CD4-positive, alpha-beta T cell (primary cell): Measurements from ENCODE around the gene DFFA. TPM values are rescaled to one million over a fixed set of nuclear protein-coding genes. Genes with fewer than 3 reads are reported as not detected.
"Not testable (repeated sequence)": the region's sequence is repeated elsewhere in the genome, so short reads cannot be mapped to it uniquely, and the experiment has no call there.

Experiments
- ATAC-seq: fragments of 200-7000 bp; cut with Tn5 transposase; one replicate; pipeline ENCODE4 v1.10.0; 2022; ENCODE audit warnings: mild to moderate bottlenecking; ENCODE audit not compliant: poor library complexity
- CTCF ChIA-PET: fragments of 350-600 bp; sonication (Branson Sonifier 250); formaldehyde crosslinking; loops from one replicate; lab custom pipeline; 2021; ENCODE audit warnings: antibody characterized with exemption, inconsistent platforms; lab: Charles Lee
- POLR2A ChIA-PET: fragments of 350-600 bp; sonication (Branson Sonifier 250); formaldehyde crosslinking; loops from one replicate; lab custom pipeline; 2021; ENCODE audit warnings: antibody characterized with exemption, inconsistent platforms; lab: Charles Lee
- DNase-seq, 14 experiments: peaks; one replicate each; pipeline ENCODE4 v3.0.0-alpha.2; 2013 to 2020; ENCODE audit warnings: mixed read lengths in 2 of 14
- H3K27ac ChIP-seq, 2 donors: one replicate each; pipeline versions ENCODE4 v1.5.1 to v1.7.0; 2013; ENCODE audit warnings: low read length in 2 of 2, low read depth in 1 of 2, mild to moderate bottlenecking in 1 of 2
- H3K27me3 ChIP-seq, 2 experiments: 1 replicate in 1 of 2; 2 replicates in 1 of 2; pipeline versions ENCODE4 v1.6.1 to v1.7.0; 2013; ENCODE audit warnings: low read length in 2 of 2, control low read depth in 1 of 2, mild to moderate bottlenecking in 1 of 2, moderate library complexity in 1 of 2; ENCODE audit not compliant: insufficient read depth in 2 of 2, control insufficient read depth in 1 of 2
- H3K36me3 ChIP-seq: one replicate; pipeline ENCODE4 v1.6.1; 2013; ENCODE audit warnings: low read length, control low read depth; ENCODE audit not compliant: insufficient read depth
- H3K4me1 ChIP-seq: one replicate; pipeline ENCODE4 v1.6.1; 2013; ENCODE audit warnings: low read length, control low read depth; ENCODE audit not compliant: insufficient read depth
- H3K4me3 ChIP-seq: one replicate; pipeline ENCODE4 v1.5.1; 2013; ENCODE audit warnings: mild to moderate bottlenecking, low read length, moderate library complexity
- H3K9me3 ChIP-seq, 2 experiments: 1 replicate in 1 of 2; 2 replicates in 1 of 2; pipeline versions ENCODE4 v1.6.1 to v1.7.0; 2013; ENCODE audit warnings: low read length in 2 of 2, mild to moderate bottlenecking in 2 of 2, control low read depth in 1 of 2, moderate library complexity in 1 of 2; ENCODE audit not compliant: control insufficient read depth in 1 of 2, insufficient read depth in 1 of 2
- H3K27ac Mint-ChIP-seq: one replicate; pipeline ENCODE4 v1.8.0; 2020; ENCODE audit warnings: mixed read lengths
- H3K27me3 Mint-ChIP-seq: one replicate; pipeline ENCODE4 v1.8.0; 2021; ENCODE audit warnings: mixed read lengths
- H3K36me3 Mint-ChIP-seq: one replicate; pipeline ENCODE4 v1.8.0; 2021; ENCODE audit warnings: low read depth, mixed read lengths
- H3K4me1 Mint-ChIP-seq: one replicate; pipeline ENCODE4 v1.8.0; 2021; ENCODE audit warnings: low read depth, mixed read lengths
- H3K4me3 Mint-ChIP-seq: one replicate; pipeline ENCODE4 v1.8.0; 2020; ENCODE audit warnings: mild to moderate bottlenecking, mixed read lengths
- H3K9me3 Mint-ChIP-seq: one replicate; pipeline ENCODE4 v1.8.0; 2020; ENCODE audit warnings: mixed read lengths
- intact Hi-C, 2 experiments: fragments of 100-400 bp; cut with DNase I in 1 of 2; cut with micrococcal nuclease in 1 of 2; formaldehyde crosslinking; loops; one replicate each; pipeline versions ENCODE4 v1.15.1 to v1.9.0; 2023 to 2025; cut with DNase I, micrococcal nuclease
- total RNA-seq, 174 experiments: library from RNA in 2 of 174; stranded (reverse) in 2 of 174; gene quantifications; one replicate each; pipeline ENCODE4 v1.2.3 and lab custom pipeline; 2021 to 2026
- TF ChIP-seq, protein P1 (sequence below): fragments of 200-600 bp; IDR thresholded peaks from one replicate; pipeline ENCODE4 v1.8.0; 2022; ENCODE audit warnings: antibody characterized with exemption, mild to moderate bottlenecking

Gene DFFA
- total RNA-seq, 2 experiments from 2014 or later: 7.4 to 9.1 TPM

DNA sequence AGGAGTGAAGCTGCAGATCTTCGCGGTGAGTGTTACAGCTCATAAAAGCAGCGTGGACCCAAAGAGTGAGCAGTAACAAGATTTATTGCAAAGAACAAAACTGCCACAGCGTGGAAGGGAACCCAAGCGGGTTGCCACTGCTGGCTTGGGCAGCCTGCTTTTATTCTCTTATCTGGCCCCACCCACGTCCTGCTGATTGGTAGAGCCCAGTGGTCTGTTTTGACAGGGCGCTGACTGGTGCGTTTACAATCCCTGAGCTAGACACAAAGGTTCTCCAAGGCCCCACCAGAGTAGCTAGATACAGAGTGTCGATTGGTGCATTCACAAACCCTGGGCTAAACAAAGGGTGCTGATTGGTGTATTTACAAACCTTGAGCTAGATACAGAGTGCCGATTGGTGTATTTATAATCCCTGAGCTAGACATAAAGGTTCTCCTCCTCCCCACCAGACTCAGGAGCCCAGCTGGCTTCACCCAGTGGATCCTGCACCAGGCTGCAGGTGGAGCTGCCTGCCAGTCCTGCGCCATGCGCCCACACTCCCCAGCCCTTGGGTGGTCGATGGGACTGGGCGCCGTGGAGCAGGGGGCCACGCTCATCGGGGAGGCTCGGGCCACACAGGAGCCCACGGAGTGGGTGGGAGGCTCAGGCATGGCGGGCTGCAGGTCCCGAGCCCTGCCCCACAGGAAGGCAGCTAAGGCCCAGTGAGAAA, 46.3 kb downstream of the DFFA start:
- H3K27me3 Mint-ChIP-seq, H3K4me3 Mint-ChIP-seq, H3K27ac Mint-ChIP-seq, ATAC-seq, DNase-seq, H3K9me3 Mint-ChIP-seq, H3K36me3 ChIP-seq, POLR2A ChIA-PET, H3K36me3 Mint-ChIP-seq, H3K4me3 ChIP-seq, H3K9me3 ChIP-seq, H3K27ac ChIP-seq, CTCF ChIA-PET, H3K27me3 ChIP-seq: not testable (repeated sequence)
- peaks cover 20% of the 10 kb centered on the region for H3K4me1 ChIP-seq
- peaks cover 18% of the 10 kb centered on the region for H3K4me1 Mint-ChIP-seq
- intact Hi-C loops: loop anchor here (5.0 kb wide), 2 partner anchors 644 to 934 kb away; no protein-coding TSS in a partner anchor

DNA sequence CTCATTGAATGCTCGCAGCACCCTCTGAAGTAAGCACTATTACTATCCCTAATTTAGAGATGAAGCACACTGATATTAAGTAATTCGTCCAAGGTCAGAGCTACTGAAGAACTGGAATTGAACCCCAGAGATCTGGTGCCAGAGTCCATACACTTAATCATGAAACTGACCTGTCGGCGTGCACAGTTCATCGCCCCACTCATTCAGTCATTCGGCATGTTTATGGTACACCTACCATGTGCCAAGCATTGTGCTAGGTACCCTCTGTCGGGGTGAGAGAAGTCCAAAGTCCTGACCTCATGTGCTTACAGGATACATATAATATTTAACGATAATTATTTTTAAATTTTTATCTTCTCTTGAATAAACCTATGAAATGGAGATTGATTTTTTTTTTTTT, 47.7 kb downstream of the DFFA start:
- Mint-ChIP-seq H3K4me3 (no peak overlapping the region), H3K36me3 (peaks cover 13% of the 10 kb centered on the region), H3K9me3 (no peaks in the 10 kb centered on the region), H3K4me1 (peaks cover 7% of the 10 kb centered on the region), H3K27ac (no peak overlapping the region), H3K27me3 (no peaks in the 10 kb centered on the region)
- H3K27me3 ChIP-seq: no peaks in the 10 kb centered on the region
- POLR2A ChIA-PET: no interaction called here
- H3K27ac ChIP-seq: no peak overlapping the region
- CTCF ChIA-PET: no interaction called here
- intact Hi-C loops: loop anchor here (5.0 kb wide), 2 partner anchors 642 to 932 kb away; no protein-coding TSS in a partner anchor
- DNase-seq (no peak), ATAC-seq (no peak)
- peaks cover 6% of the 10 kb centered on the region for H3K36me3 ChIP-seq
- no peak overlapping the region for H3K4me3 ChIP-seq
- peaks cover 11% of the 10 kb centered on the region for H3K4me1 ChIP-seq
- TF ChIP-seq, protein P1, sequence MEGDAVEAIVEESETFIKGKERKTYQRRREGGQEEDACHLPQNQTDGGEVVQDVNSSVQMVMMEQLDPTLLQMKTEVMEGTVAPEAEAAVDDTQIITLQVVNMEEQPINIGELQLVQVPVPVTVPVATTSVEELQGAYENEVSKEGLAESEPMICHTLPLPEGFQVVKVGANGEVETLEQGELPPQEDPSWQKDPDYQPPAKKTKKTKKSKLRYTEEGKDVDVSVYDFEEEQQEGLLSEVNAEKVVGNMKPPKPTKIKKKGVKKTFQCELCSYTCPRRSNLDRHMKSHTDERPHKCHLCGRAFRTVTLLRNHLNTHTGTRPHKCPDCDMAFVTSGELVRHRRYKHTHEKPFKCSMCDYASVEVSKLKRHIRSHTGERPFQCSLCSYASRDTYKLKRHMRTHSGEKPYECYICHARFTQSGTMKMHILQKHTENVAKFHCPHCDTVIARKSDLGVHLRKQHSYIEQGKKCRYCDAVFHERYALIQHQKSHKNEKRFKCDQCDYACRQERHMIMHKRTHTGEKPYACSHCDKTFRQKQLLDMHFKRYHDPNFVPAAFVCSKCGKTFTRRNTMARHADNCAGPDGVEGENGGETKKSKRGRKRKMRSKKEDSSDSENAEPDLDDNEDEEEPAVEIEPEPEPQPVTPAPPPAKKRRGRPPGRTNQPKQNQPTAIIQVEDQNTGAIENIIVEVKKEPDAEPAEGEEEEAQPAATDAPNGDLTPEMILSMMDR: no peak
- no peaks in the 10 kb centered on the region for H3K9me3 ChIP-seq

DNA sequence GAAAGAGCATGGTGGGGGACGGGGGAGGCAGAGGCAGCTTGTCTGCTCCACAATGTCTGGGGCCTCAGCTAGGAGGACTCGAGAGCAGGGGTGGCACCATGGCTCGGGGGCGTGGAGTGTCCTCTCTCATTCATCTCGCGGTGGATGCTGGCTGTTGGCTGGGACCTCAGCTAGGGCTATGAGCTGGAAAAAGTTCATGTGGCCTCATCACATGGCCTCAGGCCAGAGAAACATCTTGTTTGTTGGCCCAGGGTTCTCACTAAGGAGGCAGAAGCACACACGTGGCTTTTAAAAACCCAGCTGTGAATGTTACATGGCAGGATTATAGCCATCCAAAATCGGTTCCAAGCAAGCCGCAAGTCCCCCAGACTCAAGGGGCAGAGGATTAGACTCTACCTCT, 48.3 kb downstream of the DFFA start:
- no peak overlapping the region for H3K27ac Mint-ChIP-seq
- peaks cover 11% of the 10 kb centered on the region for H3K36me3 ChIP-seq
- no peaks in the 10 kb centered on the region for H3K27me3 Mint-ChIP-seq
- peaks cover 5% of the 10 kb centered on the region for H3K4me1 Mint-ChIP-seq
- ATAC-seq: no peak
- TF ChIP-seq, protein P1: no peak
- ChIA-PET CTCF (no interaction called here), POLR2A (no interaction called here)
- intact Hi-C loops: no loop called here
- no peaks in the 10 kb centered on the region for H3K27me3 ChIP-seq
- no peak overlapping the region for H3K4me3 Mint-ChIP-seq
- DNase-seq: no peak
- H3K27ac ChIP-seq: no peak overlapping the region
- no peaks in the 10 kb centered on the region for H3K9me3 Mint-ChIP-seq
- H3K36me3 Mint-ChIP-seq: peaks cover 20% of the 10 kb centered on the region
- H3K4me3 ChIP-seq: no peak overlapping the region
- no peaks in the 10 kb centered on the region for H3K9me3 ChIP-seq
- H3K4me1 ChIP-seq: peaks cover 9% of the 10 kb centered on the region

DNA sequence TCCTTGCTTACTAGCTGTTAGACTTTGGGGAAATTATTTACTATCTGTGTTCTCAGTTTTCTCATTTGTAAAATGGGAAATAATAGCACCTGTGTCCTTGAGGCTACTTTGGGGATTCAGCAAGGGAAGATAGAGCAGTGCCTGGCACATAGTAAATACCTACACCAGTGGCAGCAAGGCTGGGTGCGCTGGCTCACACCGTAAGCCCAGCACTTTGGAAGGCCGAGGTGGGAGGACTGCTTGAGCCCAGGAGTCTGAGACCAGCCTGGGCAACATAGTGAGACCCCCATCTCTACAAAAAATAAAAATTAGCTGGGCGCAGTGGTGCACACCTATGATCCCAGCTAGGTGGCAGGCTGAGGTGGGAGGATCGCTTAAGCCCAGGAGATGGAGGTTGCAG, 50.7 kb downstream of the DFFA start:
- no peak overlapping the region for H3K4me3 ChIP-seq
- ChIA-PET CTCF (no interaction called here), POLR2A (no interaction called here)
- H3K27me3 Mint-ChIP-seq: no peaks in the 10 kb centered on the region
- H3K4me3 Mint-ChIP-seq: no peak overlapping the region
- no peaks in the 10 kb centered on the region for H3K4me1 ChIP-seq
- ATAC-seq (no peak), DNase-seq (no peak)
- no peaks in the 10 kb centered on the region for H3K9me3 Mint-ChIP-seq
- H3K27me3 ChIP-seq: no peaks in the 10 kb centered on the region
- peaks cover 27% of the 10 kb centered on the region for H3K36me3 ChIP-seq
- H3K27ac Mint-ChIP-seq: no peak overlapping the region
- intact Hi-C loops: no loop called here
- H3K9me3 ChIP-seq: no peaks in the 10 kb centered on the region
- H3K27ac ChIP-seq: no peak overlapping the region
- peaks cover 41% of the 10 kb centered on the region for H3K36me3 Mint-ChIP-seq
- TF ChIP-seq, protein P1: no peak
- no peaks in the 10 kb centered on the region for H3K4me1 Mint-ChIP-seq
